ENCODE results near the gene GPATCH4. TPM values are rescaled to one million over a fixed set of nuclear protein-coding genes. Genes with fewer than 3 reads are reported as not detected.

GPATCH4 gene
- total RNA-seq, 2 experiments from 2014 or later = 33.3 to 51.6 TPM

- no peak overlapping the region for H3K4me3 ChIP-seq (ENCODE audit: low read depth, low read length, poor library complexity, severe bottlenecking)
- H3K36me3 ChIP-seq (ENCODE audit: insufficient read depth, low read length) = no peaks in the 10 kb centered on the region
- no TSS peak for BruUV-seq (replicated peaks)
- H3K4me2 ChIP-seq (ENCODE audit: low read length) = no peak overlapping the region
- no peaks in the 10 kb centered on the region for H3K79me2 ChIP-seq (ENCODE audit: insufficient read depth, low read depth, low read length)
- H2AFZ ChIP-seq (ENCODE audit: low read length) = no peak overlapping the region
- H3K9me3 ChIP-seq (ENCODE audit: low read length) = no peaks in the 10 kb centered on the region
- H3K9me2 ChIP-seq (ENCODE audit: insufficient read depth, low read length) = no peaks in the 10 kb centered on the region
- H3K4me1 ChIP-seq (ENCODE audit: insufficient read depth, low read length, poor library complexity, severe bottlenecking) = no peaks in the 10 kb centered on the region
- no peak overlapping the region for H3K27ac ChIP-seq (ENCODE audit: low read depth, low read length, poor library complexity, severe bottlenecking)
- no peak for DNase-seq (ENCODE audit: low spot score)
- ChIA-PET CTCF (ENCODE audit: unreplicated experiment) (interaction anchor here (0.9 to 1.6 kb wide), 2 partner anchors 9 to 41 kb away, joined by 4 read pairs; no protein-coding TSS in a partner anchor), POLR2A (interaction anchor here (0.9 kb wide), 1 partner anchor 11 kb away, joined by 4 read pairs; no protein-coding TSS in a partner anchor)
- intact Hi-C loops (cut with micrococcal nuclease; ENCODE audit: unreplicated experiment) = no loop called here
- no peak for TF ChIP-seq EZH2phosphoT487 (IDR thresholded peaks at IDR 0.05; ENCODE audit: borderline replicate concordance, low read depth, low read length)
- TF ChIP-seq, protein P1, sequence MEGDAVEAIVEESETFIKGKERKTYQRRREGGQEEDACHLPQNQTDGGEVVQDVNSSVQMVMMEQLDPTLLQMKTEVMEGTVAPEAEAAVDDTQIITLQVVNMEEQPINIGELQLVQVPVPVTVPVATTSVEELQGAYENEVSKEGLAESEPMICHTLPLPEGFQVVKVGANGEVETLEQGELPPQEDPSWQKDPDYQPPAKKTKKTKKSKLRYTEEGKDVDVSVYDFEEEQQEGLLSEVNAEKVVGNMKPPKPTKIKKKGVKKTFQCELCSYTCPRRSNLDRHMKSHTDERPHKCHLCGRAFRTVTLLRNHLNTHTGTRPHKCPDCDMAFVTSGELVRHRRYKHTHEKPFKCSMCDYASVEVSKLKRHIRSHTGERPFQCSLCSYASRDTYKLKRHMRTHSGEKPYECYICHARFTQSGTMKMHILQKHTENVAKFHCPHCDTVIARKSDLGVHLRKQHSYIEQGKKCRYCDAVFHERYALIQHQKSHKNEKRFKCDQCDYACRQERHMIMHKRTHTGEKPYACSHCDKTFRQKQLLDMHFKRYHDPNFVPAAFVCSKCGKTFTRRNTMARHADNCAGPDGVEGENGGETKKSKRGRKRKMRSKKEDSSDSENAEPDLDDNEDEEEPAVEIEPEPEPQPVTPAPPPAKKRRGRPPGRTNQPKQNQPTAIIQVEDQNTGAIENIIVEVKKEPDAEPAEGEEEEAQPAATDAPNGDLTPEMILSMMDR (conservative IDR thresholded peaks at IDR 0.05; ENCODE audit: low read length) = no peak
- H4K20me1 ChIP-seq (ENCODE audit: insufficient read depth, low read length) = no peaks in the 10 kb centered on the region
Measured at GRCh38 chr1:156648496-156648895, 47.2 kb upstream of the GPATCH4 start.

- H4K20me1 ChIP-seq (ENCODE audit: insufficient read depth, low read length) = no peaks in the 10 kb centered on the region
Measured at GRCh38 chr1:156647351-156647750, 46.1 kb upstream of the GPATCH4 start.

GRCh38 chr1:156646738-156647211 is 45.5 kb upstream of the GPATCH4 start:
- ChIA-PET CTCF (ENCODE audit: unreplicated experiment) (no interaction called here), POLR2A (no interaction called here)
- Histone ChIP-seq H3K27ac (ENCODE audit: low read depth, low read length, poor library complexity, severe bottlenecking) (no peak overlapping the region), H4K20me1 (ENCODE audit: insufficient read depth, low read length) (no peaks in the 10 kb centered on the region), H3K9me3 (ENCODE audit: low read length) (no peaks in the 10 kb centered on the region), H2AFZ (ENCODE audit: low read length) (no peak overlapping the region), H3K79me2 (ENCODE audit: insufficient read depth, low read depth, low read length) (no peaks in the 10 kb centered on the region), H3K4me1 (ENCODE audit: insufficient read depth, low read length, poor library complexity, severe bottlenecking) (no peaks in the 10 kb centered on the region), H3K4me2 (ENCODE audit: low read length) (no peak overlapping the region), H3K4me3 (ENCODE audit: low read depth, low read length, poor library complexity, severe bottlenecking) (no peak overlapping the region), H3K9me2 (ENCODE audit: insufficient read depth, low read length) (no peaks in the 10 kb centered on the region), H3K36me3 (ENCODE audit: insufficient read depth, low read length) (no peaks in the 10 kb centered on the region)
- DNase-seq (ENCODE audit: low spot score) = no peak
- TF ChIP-seq, protein P1 (conservative IDR thresholded peaks at IDR 0.05; ENCODE audit: low read length) = no peak
- no peak for TF ChIP-seq EZH2phosphoT487 (IDR thresholded peaks at IDR 0.05; ENCODE audit: borderline replicate concordance, low read depth, low read length)
- BruUV-seq (replicated peaks) = no TSS peak
- intact Hi-C loops (cut with micrococcal nuclease; ENCODE audit: unreplicated experiment) = no loop called here

More at GRCh38 chr1:156647351-156647750, 46.1 kb upstream of the GPATCH4 start:
- Histone ChIP-seq H3K9me2 (ENCODE audit: insufficient read depth, low read length) (no peaks in the 10 kb centered on the region), H3K27ac (ENCODE audit: low read depth, low read length, poor library complexity, severe bottlenecking) (no peak overlapping the region), H3K4me2 (ENCODE audit: low read length) (no peak overlapping the region), H3K36me3 (ENCODE audit: insufficient read depth, low read length) (no peaks in the 10 kb centered on the region), H2AFZ (ENCODE audit: low read length) (no peak overlapping the region), H3K79me2 (ENCODE audit: insufficient read depth, low read depth, low read length) (no peaks in the 10 kb centered on the region), H3K9me3 (ENCODE audit: low read length) (no peaks in the 10 kb centered on the region), H3K4me1 (ENCODE audit: insufficient read depth, low read length, poor library complexity, severe bottlenecking) (no peaks in the 10 kb centered on the region), H3K4me3 (ENCODE audit: low read depth, low read length, poor library complexity, severe bottlenecking) (no peak overlapping the region)
- POLR2A ChIA-PET = no interaction called here
- no TSS peak for BruUV-seq (replicated peaks)
- intact Hi-C loops (cut with micrococcal nuclease; ENCODE audit: unreplicated experiment) = no loop called here
- DNase-seq (ENCODE audit: low spot score) = no peak
- TF ChIP-seq, protein P1 (conservative IDR thresholded peaks at IDR 0.05; ENCODE audit: low read length) = no peak
- no peak for TF ChIP-seq EZH2phosphoT487 (IDR thresholded peaks at IDR 0.05; ENCODE audit: borderline replicate concordance, low read depth, low read length)
- CTCF ChIA-PET (ENCODE audit: unreplicated experiment) = no interaction called here
